Pancreas (tissue), 10 donors: ENCODE results near the gene SCLY. TPM values are rescaled to one million over a fixed set of nuclear protein-coding genes. Genes with fewer than 3 reads are reported as not detected.
A peak's percentile ranks its signal among the peaks of the same experiment; 100 is the strongest.

ENCODE experiments used
- ATAC-seq, 4 donors: fragments of 200-7000 bp; cut with Tn5 transposase; one replicate each; pipeline versions ENCODE4 v1.8.0 to v1.9.1; 2020; ENCODE audit warnings: mild to moderate bottlenecking in 4 of 4, moderate library complexity in 4 of 4
- DNase-seq, 6 donors: peaks; one replicate each; pipeline ENCODE4 v3.0.0-alpha.2; 2020
- FAIRE-seq: peaks from 2 replicates; lab custom pipeline; 2012; peaks lifted over from hg19 to GRCh38; lab: Jason Lieb, UNC
- H3K27ac ChIP-seq, 4 donors: fragments of 200-600 bp; sonication (generic); 1 replicate in 3 of 4; 2 replicates in 1 of 4; pipeline versions ENCODE4 v1.5.0 to v1.8.0; 2020
- H3K27me3 ChIP-seq, 4 donors: fragments of 200-600 bp; one replicate each; pipeline ENCODE4 v1.8.0; 2021
- H3K36me3 ChIP-seq, 3 donors: fragments of 200-600 bp; sonication (generic) in 1 of 3; one replicate each; pipeline versions ENCODE4 v1.5.0 to v1.8.0; 2020 to 2021
- H3K4me1 ChIP-seq, 3 donors: fragments of 200-600 bp; one replicate each; pipeline ENCODE4 v1.8.0; 2021
- H3K4me3 ChIP-seq, 4 donors: fragments of 200-600 bp; sonication (generic) in 2 of 4; one replicate each; pipeline versions ENCODE4 v1.5.0 to v1.8.0; 2020 to 2021
- H3K9me3 ChIP-seq, 4 donors: fragments of 200-600 bp; one replicate each; pipeline ENCODE4 v1.8.0; 2021
- CTCF ChIP-seq, 4 donors: fragments of 200-600 bp; sonication (generic) in 3 of 4; IDR thresholded peaks; one replicate each; pipeline versions ENCODE4 v1.5.0 to v1.8.0; 2021; ENCODE audit warnings: antibody characterized with exemption in 4 of 4
- WGBS, 2 donors: extraction: QIAGEN DNeasy Blood & Tissue Kit; methylation state at CpG; one replicate each; pipeline ENCODE4 v1.1.7; 2013; 5-methylcytosine and 5-hydroxymethylcytosine counted together
- intact Hi-C, 3 donors: fragments of 100-400 bp; cut with DNase I; formaldehyde crosslinking; loops; one replicate each; pipeline versions ENCODE4 v1.11.1 to v1.14.2; 2022
- polyA plus RNA-seq, 2 donors: library from polyadenylated mRNA; stranded (reverse); fragments of 200-250 nt; gene quantifications; one replicate each; pipeline ENCODE4 v1.2.3, GENCODE V29; 2013
- total RNA-seq, 6 donors: library from RNA; stranded (reverse); fragmentation: NEBNext Ultra II Directional in 4 of 6; extraction: Animal tissue kit (Norgen Biotek cat#: 25700) in 4 of 6; gene quantifications; one replicate each; pipeline versions ENCODE4 v1.2.1 to v1.2.4, GENCODE V29; 2021 to 2023
- donor health status: healthy with polysubstance abuse.
- donor health status: DM: no; HTN: no; CAD: no; lungs with moderate emphysema.
- donor health status: DM: no; HTN: no; CAD: no.
- donor health status: control.
- donor health status: control.
- donor health status: Bipolar disorder and iron deficiency.
- donor health status: DM: yes; HTN: yes; CAD: no.
- donor health status: DM: no; HTN: no; CAD: no.
- donor health status: DM: no; HTN: no; CAD: no.
- donor health status: DM: yes; HTN: yes; CAD: no.

Gene SCLY
- total and polyA plus RNA-seq, 8 donors, result 13.8 to 33.5 (median 22.3) TPM

- Histone ChIP-seq H3K27me3 (no peaks in the 10 kb centered on the region), H3K36me3 (peaks cover 0 to 6% (median 0%) of the 10 kb centered on the region in 3 donors), H3K4me3 (peak overlapping the region; percentile 69 to 98 (median 92)), H3K27ac (peak overlapping the region; percentile 74 to 87 (median 83)), H3K4me1 (peaks cover 31 to 37% (median 35%) of the 10 kb centered on the region in 3 donors), H3K9me3 (no peaks in the 10 kb centered on the region)
- DNase-seq, result peak in 4 of 6 donors; percentile 27 to 50 (median 47)
- 2% methylated on average over 29 of the region's 29 CpGs for WGBS, 2 donors
- peak; percentile 16 to 26 (median 18) for ATAC-seq
- FAIRE-seq, result no peak
- TF ChIP-seq CTCF (IDR thresholded peaks at IDR 0.05), result no peak
- intact Hi-C loops, result no loop called here
Measured at GRCh38 chr2:238061315-238062202, 758 bp downstream of the SCLY start.

- no peak for ATAC-seq
- Histone ChIP-seq H3K27ac (peak overlapping the region in 3 of 4 donors; percentile 44 to 79 (median 74)), H3K4me1 (peaks cover 31 to 37% (median 35%) of the 10 kb centered on the region in 3 donors), H3K9me3 (no peaks in the 10 kb centered on the region), H3K36me3 (peaks cover 0 to 6% (median 0%) of the 10 kb centered on the region in 3 donors), H3K27me3 (no peaks in the 10 kb centered on the region), H3K4me3 (peak overlapping the region in 1 of 4 donors; percentile 1)
- 78 to 79% methylated on average over 8 of the region's 8 CpGs for WGBS, 2 donors
- peak in 1 of 6 donors; percentile 9 for DNase-seq
- TF ChIP-seq CTCF (IDR thresholded peaks at IDR 0.05), result no peak
- intact Hi-C loops, result no loop called here
- no peak for FAIRE-seq
Measured at GRCh38 chr2:238063414-238064189, 2.8 kb downstream of the SCLY start.

- intact Hi-C loops, result no loop called here
- H3K4me3 ChIP-seq, result peak overlapping the region in 1 of 4 donors; percentile 0
- H3K4me1 ChIP-seq, result peaks cover 36 to 40% (median 39%) of the 10 kb centered on the region in 3 donors
- H3K27me3 ChIP-seq, result no peaks in the 10 kb centered on the region
- no peak for TF ChIP-seq CTCF (IDR thresholded peaks at IDR 0.05)
- ATAC-seq (peak in 1 of 4 donors; percentile 13), FAIRE-seq (no peak), DNase-seq (peak in 2 of 6 donors; percentile 8 to 56)
- WGBS, 2 donors, result 14 to 15% methylated on average over 7 of the region's 7 CpGs
- peak overlapping the region; percentile 11 to 79 (median 59) for H3K27ac ChIP-seq
- H3K9me3 ChIP-seq, result no peaks in the 10 kb centered on the region
- peaks cover 0 to 6% (median 0%) of the 10 kb centered on the region in 3 donors for H3K36me3 ChIP-seq
Measured at GRCh38 chr2:238064376-238064775, 3.6 kb downstream of the SCLY start.

GRCh38 chr2:238065071-238065846 is 4.5 kb downstream of the SCLY start:
- H3K27me3 ChIP-seq, result no peaks in the 10 kb centered on the region
- peak overlapping the region in 1 of 4 donors; percentile 0 for H3K4me3 ChIP-seq
- TF ChIP-seq CTCF (IDR thresholded peaks at IDR 0.05), result no peak
- FAIRE-seq (no peak), ATAC-seq (no peak), DNase-seq (no peak)
- no peaks in the 10 kb centered on the region for H3K9me3 ChIP-seq
- WGBS, 2 donors, result 57 to 58% methylated on average over 18 of the region's 18 CpGs
- peaks cover 39 to 45% (median 44%) of the 10 kb centered on the region in 3 donors for H3K4me1 ChIP-seq
- H3K36me3 ChIP-seq, result peaks cover 0 to 6% (median 0%) of the 10 kb centered on the region in 3 donors
- peak overlapping the region; percentile 11 to 79 (median 54) for H3K27ac ChIP-seq
- intact Hi-C loops, result no loop called here
